PC-3 (cell line): ENCODE data around the gene PHAF1. TPM values are rescaled to one million over a fixed set of nuclear protein-coding genes. Genes with fewer than 3 reads are reported as not detected.

ENCODE experiments used
- ATAC-seq: fragments of 200-7000 bp; cut with Tn5 transposase; 2 replicates; pipeline ENCODE4 v1.9.1; 2020; ENCODE audit warnings: mild to moderate bottlenecking, moderate library complexity
- BruUV-seq: library from RNA; stranded (reverse); fragments of 400-500 nt; replicated peaks from 2 replicates; lab custom pipeline; 2021; lab: Mats Ljungman, UMichigan
- CTCF ChIA-PET: fragments of 300-600 bp; sonication (Branson Sonifier 250); formaldehyde crosslinking; loops from one replicate; lab custom pipeline; 2022; ENCODE audit warnings: antibody characterized with exemption; lab: Charles Lee
- POLR2A ChIA-PET: fragments of 300-600 bp; sonication (Branson Sonifier 250); formaldehyde crosslinking; loops from one replicate; lab custom pipeline; 2022; ENCODE audit warnings: antibody characterized with exemption; ENCODE audit not compliant: unreplicated experiment; lab: Charles Lee
- DNase-seq: peaks from one replicate; pipeline ENCODE4 v3.0.0-alpha.2; 2015
- H2AFZ ChIP-seq: fragments of 300-600 bp; sonication (generic); 2 replicates; pipeline ENCODE4 v1.6.0; 2016; ENCODE audit warnings: antibody characterized with exemption, low read length
- H3F3A ChIP-seq: fragments of 300-600 bp; sonication (generic); one replicate; pipeline ENCODE4 v1.6.0; 2017; ENCODE audit warnings: antibody characterized with exemption, low read length, control low read depth, mild to moderate bottlenecking; ENCODE audit not compliant: unreplicated experiment
- H3K27ac ChIP-seq: fragments of 300-600 bp; sonication (generic); 2 replicates; pipeline ENCODE4 v1.5.1; 2016; ENCODE audit warnings: mild to moderate bottlenecking, low read length
- H3K27me3 ChIP-seq: fragments of 300-600 bp; sonication (generic); 2 replicates; pipeline ENCODE4 v1.6.1; 2016; ENCODE audit warnings: low read length, mixed read lengths
- H3K36me3 ChIP-seq: fragments of 300-600 bp; sonication (generic); 2 replicates; pipeline ENCODE4 v1.6.1; 2016; ENCODE audit warnings: low read depth, mixed run types, low read length, mixed read lengths
- H3K4me1 ChIP-seq: fragments of 300-600 bp; sonication (generic); 2 replicates; pipeline ENCODE4 v1.5.1; 2016; ENCODE audit warnings: low read length; ENCODE audit not compliant: insufficient read depth
- H3K4me2 ChIP-seq: fragments of 300-600 bp; sonication (generic); 2 replicates; pipeline ENCODE4 v1.6.0; 2016; ENCODE audit warnings: low read length
- H3K4me3 ChIP-seq: fragments of 300-600 bp; sonication (generic); 2 replicates; pipeline ENCODE4 v1.5.1; 2016; ENCODE audit warnings: mild to moderate bottlenecking, low read length, mixed read lengths
- H3K79me2 ChIP-seq: fragments of 300-600 bp; sonication (generic); 2 replicates; pipeline ENCODE4 v1.6.1; 2017; ENCODE audit warnings: low read length, mixed read lengths
- H3K9ac ChIP-seq: fragments of 300-600 bp; sonication (generic); 2 replicates; pipeline ENCODE4 v1.6.0; 2016; ENCODE audit warnings: mild to moderate bottlenecking, low read length
- H3K9me2 ChIP-seq: fragments of 300-600 bp; sonication (generic); replicated peaks from 2 replicates; pipeline ENCODE4 v1.6.1; 2016; ENCODE audit warnings: mixed run types, low read length, mixed read lengths
- H3K9me3 ChIP-seq: fragments of 300-600 bp; sonication (generic); 2 replicates; pipeline ENCODE4 v1.6.1; 2016; ENCODE audit warnings: low read length, mixed read lengths
- H4K20me1 ChIP-seq: fragments of 300-600 bp; sonication (generic); 2 replicates; pipeline ENCODE4 v1.6.1; 2016; ENCODE audit warnings: low read length, mixed read lengths
- EZH2 ChIP-seq: fragments of 300-600 bp; sonication (generic); IDR thresholded peaks from one replicate; pipeline ENCODE4 v1.6.1; 2017; ENCODE audit warnings: antibody characterized with exemption, mild to moderate bottlenecking, low read length; ENCODE audit not compliant: unreplicated experiment
- EZH2phosphoT487 ChIP-seq: fragments of 300-600 bp; sonication (generic); IDR thresholded peaks from 2 replicates; pipeline ENCODE4 v1.6.1; 2018; ENCODE audit warnings: mild to moderate bottlenecking, antibody characterized with exemption, low read length, borderline replicate concordance
- intact Hi-C: fragments of 100-400 bp; cut with micrococcal nuclease; formaldehyde crosslinking; loops from 2 replicates; pipeline ENCODE4 v1.9.0; 2023
- total RNA-seq: library from RNA; depleted of rRNA; stranded (reverse); fragments of >200 nt; gene quantifications from 2 replicates; pipeline ENCODE4 v1.2.3, GENCODE V29; 2014
- TF ChIP-seq, protein P1 (sequence below): fragments of 300-600 bp; sonication (generic); conservative IDR thresholded peaks from 2 replicates; pipeline ENCODE4 v1.5.1; 2017; ENCODE audit warnings: antibody characterized with exemption, low read depth, mild to moderate bottlenecking, low read length

PHAF1 gene
- total RNA-seq, 1 experiment from 2014 or later: 18.8 TPM

DNA sequence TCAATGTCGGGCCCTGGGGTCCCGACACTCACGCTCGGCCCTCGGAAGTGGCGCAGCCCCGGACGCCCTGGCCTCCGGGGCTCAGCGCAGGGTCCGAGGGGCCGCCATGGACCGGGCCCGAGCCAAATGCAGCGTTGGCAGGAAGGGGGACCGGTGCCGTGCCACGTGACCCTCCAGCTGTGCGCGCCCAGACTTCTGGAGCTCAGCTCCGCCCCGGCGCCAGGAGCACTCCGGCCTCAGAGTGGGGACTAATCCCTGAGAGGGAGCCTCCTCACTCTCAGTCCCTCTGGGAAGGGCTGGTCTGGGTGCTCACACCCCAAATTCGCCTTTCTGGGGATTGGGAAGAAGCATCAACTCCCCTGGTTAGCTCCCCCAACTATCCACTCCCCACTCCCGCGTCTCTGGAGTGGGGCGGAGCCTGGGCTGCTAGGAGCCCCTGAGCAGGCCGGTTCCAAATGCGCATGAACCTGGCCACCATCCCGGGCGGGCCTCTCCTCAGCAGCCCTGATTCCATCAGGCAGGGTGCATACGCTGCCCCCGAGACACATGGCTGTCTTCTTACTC, 41.2 kb downstream of the PHAF1 start, which contains the start of gene B3GNT9:
Gene B3GNT9 (minus strand): TSS at position 166 of the 564 bp plus-strand sequence. CDS start 513 bp downstream, outside the sequence.
- H3K36me3 ChIP-seq: no peaks in the 10 kb centered on the region
- no peaks in the 10 kb centered on the region for H3K9me2 ChIP-seq
- H3K4me2 ChIP-seq: peak within 1 kb of the TSS; percentile 90
- no TSS peak for BruUV-seq
- ATAC-seq: peak; percentile 65
- 0 out of 2 replicates have a peak, but pooled peaks cover 3% of the 10 kb centered on the region for H3K4me1 ChIP-seq
- no peaks in the 10 kb centered on the region for H3K9me3 ChIP-seq
- no peak for DNase-seq
- no peaks in the 10 kb centered on the region for H3F3A ChIP-seq
- POLR2A ChIA-PET: no interaction called here
- H3K27me3 ChIP-seq: no peaks in the 10 kb centered on the region
- no peaks in the 10 kb centered on the region for H4K20me1 ChIP-seq
- H3K27ac ChIP-seq: no peak within 1 kb of the TSS
- TF ChIP-seq, protein P1, sequence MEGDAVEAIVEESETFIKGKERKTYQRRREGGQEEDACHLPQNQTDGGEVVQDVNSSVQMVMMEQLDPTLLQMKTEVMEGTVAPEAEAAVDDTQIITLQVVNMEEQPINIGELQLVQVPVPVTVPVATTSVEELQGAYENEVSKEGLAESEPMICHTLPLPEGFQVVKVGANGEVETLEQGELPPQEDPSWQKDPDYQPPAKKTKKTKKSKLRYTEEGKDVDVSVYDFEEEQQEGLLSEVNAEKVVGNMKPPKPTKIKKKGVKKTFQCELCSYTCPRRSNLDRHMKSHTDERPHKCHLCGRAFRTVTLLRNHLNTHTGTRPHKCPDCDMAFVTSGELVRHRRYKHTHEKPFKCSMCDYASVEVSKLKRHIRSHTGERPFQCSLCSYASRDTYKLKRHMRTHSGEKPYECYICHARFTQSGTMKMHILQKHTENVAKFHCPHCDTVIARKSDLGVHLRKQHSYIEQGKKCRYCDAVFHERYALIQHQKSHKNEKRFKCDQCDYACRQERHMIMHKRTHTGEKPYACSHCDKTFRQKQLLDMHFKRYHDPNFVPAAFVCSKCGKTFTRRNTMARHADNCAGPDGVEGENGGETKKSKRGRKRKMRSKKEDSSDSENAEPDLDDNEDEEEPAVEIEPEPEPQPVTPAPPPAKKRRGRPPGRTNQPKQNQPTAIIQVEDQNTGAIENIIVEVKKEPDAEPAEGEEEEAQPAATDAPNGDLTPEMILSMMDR: no peak
- TF ChIP-seq EZH2phosphoT487 (no peak), EZH2 (no peak)
- H3K79me2 ChIP-seq: no peaks in the 10 kb centered on the region
- intact Hi-C loops: no loop called here
- peak within 1 kb of the TSS; percentile 74 for H3K4me3 ChIP-seq
- H3K9ac ChIP-seq: peak within 1 kb of the TSS; percentile 50
- CTCF ChIA-PET: interaction anchor here (0.7 kb wide), 1 partner anchor 133 kb away, joined by 3 read pairs; no protein-coding TSS in a partner anchor
- peak within 1 kb of the TSS; percentile 83 for H2AFZ ChIP-seq

DNA sequence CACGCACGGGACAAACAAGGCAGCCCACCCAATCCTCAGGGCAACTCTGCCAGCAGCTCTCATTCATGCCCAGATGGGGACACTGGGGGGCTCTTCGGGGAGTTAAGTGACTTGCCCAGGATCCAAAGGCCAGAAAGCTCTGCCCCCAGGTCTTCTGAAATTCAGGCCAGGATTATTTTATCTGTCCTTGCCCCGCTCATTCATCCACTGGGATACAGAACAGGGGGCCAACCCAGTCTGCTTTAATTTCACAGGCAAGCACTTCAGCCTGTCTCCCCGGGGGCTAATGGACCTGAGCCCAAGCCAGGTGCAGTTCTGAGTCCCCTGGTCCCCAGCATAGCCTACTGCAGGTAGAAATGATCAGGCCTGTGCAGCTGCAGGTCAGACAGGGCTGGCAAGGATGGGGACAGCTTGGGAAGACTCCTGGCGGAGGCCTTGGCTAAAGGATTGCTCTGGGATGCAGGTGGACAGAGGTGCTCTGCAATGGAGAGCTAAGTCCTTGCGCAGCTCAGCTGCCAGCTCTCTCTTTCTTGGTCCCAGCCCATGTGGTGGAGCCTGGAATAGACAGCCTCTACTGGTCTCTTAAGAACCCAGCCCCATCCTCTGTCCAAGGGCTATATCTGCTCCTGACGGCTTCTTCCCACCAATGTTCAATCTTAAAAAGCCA, 41.8 kb downstream of the PHAF1 start:
- CTCF ChIA-PET: no interaction called here
- POLR2A ChIA-PET: no interaction called here
- Histone ChIP-seq H3K9ac (no peak overlapping the region), H3K79me2 (no peaks in the 10 kb centered on the region), H3F3A (no peaks in the 10 kb centered on the region), H4K20me1 (no peaks in the 10 kb centered on the region), H3K4me3 (no peak overlapping the region; the same call in 1 of the 2 replicates), H3K36me3 (no peaks in the 10 kb centered on the region), H3K4me1 (0 out of 2 replicates have a peak, but pooled peaks cover 3% of the 10 kb centered on the region), H3K9me2 (no peaks in the 10 kb centered on the region), H2AFZ (peak overlapping the region; percentile 83), H3K9me3 (no peaks in the 10 kb centered on the region), H3K27me3 (no peaks in the 10 kb centered on the region), H3K4me2 (peak overlapping the region; percentile 90; the same call in 1 of the 2 replicates), H3K27ac (no peak overlapping the region)
- no TSS peak for BruUV-seq
- intact Hi-C loops: no loop called here
- DNase-seq (no peak), ATAC-seq (no peak)
- TF ChIP-seq, protein P1: no peak
- no peak for TF ChIP-seq EZH2
- no peak for TF ChIP-seq EZH2phosphoT487
